Peyer's patch (tissue), 4 donors: ENCODE data around the gene PCDHGA5.
"Not testable (repeated sequence)": the region's sequence is repeated elsewhere in the genome, so short reads cannot be mapped to it uniquely, and the experiment has no call there.

Experiments used
- POLR2A ChIP-seq, 2 donors: fragments of 450-650 bp; IDR thresholded peaks; one replicate each; pipeline ENCODE4 v1.5.1; 2017; ENCODE audit warnings: antibody characterized with exemption in 2 of 2, mild to moderate bottlenecking in 2 of 2, moderate library complexity in 2 of 2
- TF ChIP-seq, protein P1 (sequence below), 6 experiments: fragments of 450-650 bp in 4 of 6; fragments of 200-600 bp in 2 of 6; sonication (generic) in 1 of 6; IDR thresholded peaks; one replicate each; pipeline ENCODE4 v1.5.1; 2017 to 2019; ENCODE audit warnings: antibody characterized with exemption in 6 of 6, mild to moderate bottlenecking in 3 of 6, moderate library complexity in 1 of 6

DNA sequence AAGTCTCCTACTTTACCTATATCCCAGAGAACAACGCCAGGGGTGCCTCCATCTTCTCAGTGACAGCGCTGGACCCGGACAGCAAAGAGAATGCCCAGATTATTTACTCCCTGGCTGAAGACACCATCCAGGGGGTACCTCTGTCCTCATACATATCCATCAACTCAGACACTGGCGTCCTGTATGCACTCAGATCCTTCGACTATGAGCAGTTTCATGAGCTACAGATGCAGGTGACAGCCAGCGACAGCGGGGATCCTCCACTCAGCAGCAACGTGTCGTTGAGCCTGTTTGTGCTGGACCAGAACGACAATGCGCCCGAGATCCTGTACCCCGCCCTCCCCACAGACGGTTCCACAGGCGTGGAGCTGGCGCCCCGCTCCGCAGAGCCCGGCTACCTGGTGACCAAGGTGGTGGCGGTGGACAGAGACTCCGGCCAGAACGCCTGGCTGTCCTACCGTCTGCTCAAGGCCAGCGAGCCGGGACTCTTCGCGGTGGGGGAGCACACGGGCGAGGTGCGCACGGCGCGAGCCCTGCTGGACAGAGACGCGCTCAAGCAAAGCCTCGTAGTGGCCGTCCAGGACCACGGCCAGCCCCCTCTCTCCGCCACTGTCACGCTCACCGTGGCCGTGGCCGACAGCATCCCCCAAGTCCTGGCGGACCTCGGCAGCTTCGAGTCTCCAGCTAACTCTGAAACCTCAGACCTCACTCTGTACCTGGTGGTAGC is 50.7 kb downstream of the PCDHGA5 start:
- TF ChIP-seq, protein P1, sequence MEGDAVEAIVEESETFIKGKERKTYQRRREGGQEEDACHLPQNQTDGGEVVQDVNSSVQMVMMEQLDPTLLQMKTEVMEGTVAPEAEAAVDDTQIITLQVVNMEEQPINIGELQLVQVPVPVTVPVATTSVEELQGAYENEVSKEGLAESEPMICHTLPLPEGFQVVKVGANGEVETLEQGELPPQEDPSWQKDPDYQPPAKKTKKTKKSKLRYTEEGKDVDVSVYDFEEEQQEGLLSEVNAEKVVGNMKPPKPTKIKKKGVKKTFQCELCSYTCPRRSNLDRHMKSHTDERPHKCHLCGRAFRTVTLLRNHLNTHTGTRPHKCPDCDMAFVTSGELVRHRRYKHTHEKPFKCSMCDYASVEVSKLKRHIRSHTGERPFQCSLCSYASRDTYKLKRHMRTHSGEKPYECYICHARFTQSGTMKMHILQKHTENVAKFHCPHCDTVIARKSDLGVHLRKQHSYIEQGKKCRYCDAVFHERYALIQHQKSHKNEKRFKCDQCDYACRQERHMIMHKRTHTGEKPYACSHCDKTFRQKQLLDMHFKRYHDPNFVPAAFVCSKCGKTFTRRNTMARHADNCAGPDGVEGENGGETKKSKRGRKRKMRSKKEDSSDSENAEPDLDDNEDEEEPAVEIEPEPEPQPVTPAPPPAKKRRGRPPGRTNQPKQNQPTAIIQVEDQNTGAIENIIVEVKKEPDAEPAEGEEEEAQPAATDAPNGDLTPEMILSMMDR (IDR thresholded peaks at IDR 0.05) = not testable (repeated sequence)
- not testable (repeated sequence) for TF ChIP-seq POLR2A (IDR thresholded peaks at IDR 0.05)
